HG03442 (cell line): ENCODE results near the gene COL6A2.
"Not testable (repeated sequence)": the region's sequence is repeated elsewhere in the genome, so short reads cannot be mapped to it uniquely, and the experiment has no call there.

Experiments
- ATAC-seq: cut with Tn5 transposase; IDR thresholded peaks from one replicate; pipeline ENCODE4 v1.9.1; 2021; ENCODE audit warnings: mild to moderate bottlenecking, moderate library complexity; ENCODE audit not compliant: unreplicated experiment

The COL6A2 gene

GRCh38 chr21:46078322-46078977 is 19.5 kb upstream of the COL6A2 start:
- no peak for ATAC-seq

- ATAC-seq, result no peak
Measured at GRCh38 chr21:46078978-46079351, 18.9 kb upstream of the COL6A2 start.

GRCh38 chr21:46079352-46080170 is 18.4 kb upstream of the COL6A2 start:
- ATAC-seq, result no peak

- no peak for ATAC-seq
Measured at GRCh38 chr21:46080171-46081021, 17.5 kb upstream of the COL6A2 start.

GRCh38 chr21:46081022-46081861 is 16.7 kb upstream of the COL6A2 start:
- no peak for ATAC-seq

GRCh38 chr21:46081862-46082712 is 15.8 kb upstream of the COL6A2 start:
- no peak for ATAC-seq

- no peak for ATAC-seq
Measured at GRCh38 chr21:46082713-46082962, 15.3 kb upstream of the COL6A2 start.

- no peak for ATAC-seq
Measured at GRCh38 chr21:46082963-46083790, 14.7 kb upstream of the COL6A2 start.

- ATAC-seq, result no peak
Measured at GRCh38 chr21:46083791-46084561, 13.9 kb upstream of the COL6A2 start.

- no peak for ATAC-seq
Measured at GRCh38 chr21:46084709-46085108, 13.2 kb upstream of the COL6A2 start.

- not testable (repeated sequence) for ATAC-seq
Measured at GRCh38 chr21:46085259-46085658, 12.7 kb upstream of the COL6A2 start.

GRCh38 chr21:46087641-46088040 is 10.3 kb upstream of the COL6A2 start:
- ATAC-seq, result no peak

GRCh38 chr21:46088189-46088588 is 9.7 kb upstream of the COL6A2 start:
- ATAC-seq, result no peak

GRCh38 chr21:46089285-46089684 is 8.6 kb upstream of the COL6A2 start:
- ATAC-seq, result no peak

GRCh38 chr21:46091118-46091517 is 6.8 kb upstream of the COL6A2 start:
- no peak for ATAC-seq

- no peak for ATAC-seq
Measured at GRCh38 chr21:46091631-46092025, 6.3 kb upstream of the COL6A2 start.

- no peak for ATAC-seq
Measured at GRCh38 chr21:46092026-46092764, 5.7 kb upstream of the COL6A2 start.
